HG02571 (cell line): Measurements from ENCODE around the gene APBA3.

Experiments used
- ATAC-seq: cut with Tn5 transposase; IDR thresholded peaks from one replicate; pipeline ENCODE4 v1.9.1; 2021; ENCODE audit warnings: mild to moderate bottlenecking, moderate library complexity; ENCODE audit not compliant: unreplicated experiment

APBA3 gene

DNA sequence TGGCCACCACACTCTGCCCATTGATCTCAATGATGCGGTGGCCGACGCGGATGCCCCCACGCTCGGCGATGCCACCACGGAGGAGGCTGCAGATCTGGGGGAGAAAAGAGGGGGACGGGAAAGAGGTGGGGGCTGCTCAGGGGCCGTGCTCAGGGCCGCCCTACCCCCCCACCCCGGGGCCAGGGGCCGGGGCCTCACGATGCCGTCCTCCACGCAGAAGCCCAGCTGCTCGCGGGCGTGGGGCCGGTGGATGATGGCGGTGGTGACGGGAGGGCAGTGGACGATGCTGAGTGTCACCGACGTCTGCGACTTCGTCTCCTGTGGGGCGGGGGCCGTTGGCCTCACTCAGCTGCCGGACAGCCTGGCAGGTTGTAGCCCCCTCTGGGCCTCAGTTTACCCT, 10.3 kb downstream of the APBA3 start:
- ATAC-seq, result no peak

DNA sequence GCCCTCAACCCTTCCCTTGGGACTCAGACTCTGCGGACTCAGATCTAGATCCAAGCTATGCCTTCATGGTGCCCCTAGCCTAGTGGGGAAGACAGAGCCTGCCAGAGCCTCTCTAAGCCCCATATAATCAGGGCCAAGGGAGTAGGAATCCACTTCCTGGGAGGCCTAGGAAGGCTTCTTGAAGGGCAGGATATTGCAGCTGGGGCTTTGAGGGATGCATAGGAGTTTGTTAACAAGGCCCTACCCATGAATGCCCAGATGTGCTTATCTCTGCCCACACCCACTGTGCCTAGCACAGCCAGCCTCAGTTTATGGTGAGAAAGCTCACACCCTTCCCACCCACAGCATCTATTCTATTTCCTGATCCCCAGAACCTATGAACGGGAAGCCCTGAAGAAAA, 11.3 kb downstream of the APBA3 start:
- ATAC-seq, result no peak

GRCh38 chr19:3748965-3749364, 12.5 kb downstream of the APBA3 start:
- no peak for ATAC-seq

GRCh38 chr19:3746371-3747056, 15.0 kb downstream of the APBA3 start:
- ATAC-seq, result no peak

DNA sequence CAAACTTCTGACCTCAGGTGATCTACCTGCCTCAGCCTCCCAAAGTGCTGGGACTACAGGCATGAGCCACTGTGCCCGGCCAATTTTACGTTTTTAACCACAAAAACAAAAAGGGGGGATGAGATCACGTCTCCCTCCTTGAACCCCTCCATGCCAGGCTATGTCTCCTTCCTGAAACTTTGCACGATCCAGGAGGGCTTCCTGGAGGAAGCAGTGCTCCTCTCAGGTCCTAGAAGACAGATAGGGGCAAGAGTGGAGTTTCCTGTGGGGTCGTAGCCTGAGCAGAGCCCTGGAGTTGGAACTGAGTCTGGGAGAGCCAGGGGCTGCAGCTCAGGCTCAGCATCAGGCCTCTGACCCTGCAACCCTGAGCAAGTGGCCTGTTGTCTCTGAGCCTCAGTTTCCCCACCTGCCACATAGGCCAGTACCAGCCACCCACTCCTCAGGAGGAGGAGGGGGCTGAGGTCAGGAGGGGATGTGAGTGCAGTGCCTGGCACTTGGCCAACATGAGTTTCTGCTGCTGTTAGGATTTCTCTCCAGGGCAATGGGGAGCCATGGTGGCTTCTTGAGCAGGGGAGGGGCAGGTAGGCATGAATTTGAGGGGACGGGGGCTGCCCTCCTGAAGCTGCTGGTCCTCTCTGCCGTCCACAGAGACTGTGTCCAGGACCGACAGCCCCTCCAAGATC, 16.0 kb downstream of the APBA3 start:
- ATAC-seq, result no peak

- no peak for ATAC-seq
These were observed 18.0 kb downstream of the APBA3 start for GRCh38 chr19:3743486-3743885.

- no peak for ATAC-seq
These were observed 21.1 kb downstream of the APBA3 start for GRCh38 chr19:3740431-3740830.

GRCh38 chr19:3738477-3739220, 22.8 kb downstream of the APBA3 start:
- no peak for ATAC-seq

DNA sequence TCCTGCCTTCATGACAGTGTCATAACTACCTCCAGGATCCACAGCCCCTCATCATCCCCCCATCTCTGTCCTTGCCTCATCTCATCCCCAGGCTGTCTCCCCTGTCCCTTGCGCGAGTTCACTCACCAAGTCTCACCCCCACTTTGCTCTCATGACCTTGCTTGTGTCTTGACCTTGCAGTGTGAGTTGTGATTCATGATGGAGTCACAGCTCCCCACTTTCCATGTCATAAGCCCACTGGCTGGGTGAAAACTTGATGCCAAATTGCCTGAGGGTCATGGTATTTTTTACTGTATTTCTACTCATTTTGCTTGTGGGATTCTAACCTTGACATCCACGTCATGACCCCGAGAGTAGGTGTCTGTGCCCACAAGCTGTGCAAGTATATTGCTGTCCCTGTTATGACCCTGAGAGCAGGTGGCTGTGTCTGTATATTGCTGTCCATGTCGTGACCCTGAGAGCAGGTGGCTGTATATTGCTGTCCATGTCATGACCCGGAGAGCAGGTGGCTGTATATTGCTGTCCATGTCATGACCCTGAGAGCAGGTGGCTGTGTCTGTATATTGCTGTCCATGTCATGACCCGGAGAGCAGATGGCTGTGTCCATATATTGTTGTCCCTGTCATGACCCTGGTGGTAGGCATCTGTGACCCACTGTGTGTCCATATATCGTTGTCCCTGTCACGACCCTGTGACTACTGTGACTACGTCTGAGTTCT, 23.8 kb downstream of the APBA3 start:
- no peak for ATAC-seq

GRCh38 chr19:3736106-3736724, 25.3 kb downstream of the APBA3 start:
- no peak for ATAC-seq

- ATAC-seq, result no peak
These were observed 27.2 kb downstream of the APBA3 start for GRCh38 chr19:3734310-3734600.

DNA sequence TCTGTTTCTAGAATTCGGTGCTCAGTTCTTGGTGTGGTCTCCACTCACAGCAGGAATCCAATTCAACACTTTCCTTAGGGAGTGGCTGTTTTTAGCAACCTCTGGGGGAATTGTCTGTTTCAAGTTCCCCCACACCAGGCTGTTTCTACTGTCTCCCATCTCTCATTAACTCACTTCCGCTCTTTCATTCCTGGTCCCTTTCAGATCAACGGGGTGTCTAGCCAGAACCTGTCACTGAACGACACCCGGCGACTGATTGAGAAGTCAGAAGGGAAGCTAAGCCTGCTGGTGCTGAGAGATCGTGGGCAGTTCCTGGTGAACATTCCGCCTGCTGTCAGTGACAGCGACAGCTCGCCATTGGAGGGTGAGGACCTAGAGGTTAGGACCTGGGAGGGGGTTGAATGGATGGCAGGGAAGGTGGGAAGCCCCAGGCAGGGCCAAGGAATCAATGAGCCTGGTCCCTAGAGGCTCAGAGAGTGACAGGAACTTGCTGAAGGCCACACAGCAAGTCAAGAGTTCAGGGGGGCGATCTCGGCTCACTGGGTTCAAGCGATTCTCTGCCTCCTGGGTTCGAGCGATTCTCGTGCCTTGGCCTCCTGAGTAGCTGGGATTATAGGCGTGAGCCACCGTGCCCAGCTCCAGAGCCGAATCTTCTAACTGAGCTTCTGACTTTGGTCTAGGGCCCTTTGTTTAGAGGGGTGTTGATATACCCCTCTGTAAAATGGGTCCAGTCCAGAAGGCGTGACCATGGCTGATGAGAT, 27.8 kb downstream of the APBA3 start:
- ATAC-seq, result no peak

DNA sequence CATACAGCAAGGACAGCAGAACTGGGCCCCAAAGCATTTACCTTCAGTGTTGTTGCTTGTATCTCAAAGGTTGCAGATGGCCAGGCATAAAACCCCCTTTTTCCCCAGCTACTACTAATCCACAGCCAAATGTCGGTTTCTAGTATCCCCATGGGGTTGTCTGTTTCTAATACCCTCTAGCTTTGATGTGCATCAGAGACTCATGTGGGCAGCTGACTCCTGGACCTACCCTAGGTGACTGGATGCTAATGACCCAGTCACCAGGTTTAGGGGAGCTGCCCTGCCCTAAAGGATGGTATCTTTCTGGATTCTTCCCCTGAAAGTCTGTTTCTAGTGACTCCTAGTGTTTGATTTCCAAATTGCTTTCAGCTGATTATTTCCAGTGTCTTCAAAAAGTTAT, 29.4 kb downstream of the APBA3 start:
- ATAC-seq, result no peak

DNA sequence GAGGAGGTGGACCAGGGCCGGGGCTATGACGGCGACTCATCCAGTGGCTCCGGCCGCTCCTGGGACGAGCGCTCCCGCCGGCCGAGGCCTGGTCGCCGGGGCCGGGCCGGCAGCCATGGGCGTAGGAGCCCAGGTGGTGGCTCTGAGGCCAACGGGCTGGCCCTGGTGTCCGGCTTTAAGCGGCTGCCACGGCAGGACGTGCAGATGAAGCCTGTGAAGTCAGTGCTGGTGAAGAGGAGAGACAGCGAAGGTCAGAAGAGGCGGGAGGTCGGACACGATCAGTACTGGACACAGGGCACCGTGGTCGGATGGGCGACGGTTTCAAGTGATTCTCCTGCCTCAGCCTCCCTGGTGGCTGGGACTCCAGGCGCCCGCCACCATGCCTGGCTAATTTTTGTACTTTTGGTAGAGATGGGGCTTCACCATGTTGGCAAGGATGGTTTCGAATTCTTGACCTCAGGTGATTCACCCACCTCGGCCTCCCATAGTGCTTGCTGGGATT, 31.0 kb downstream of the APBA3 start:
- ATAC-seq, result no peak

DNA sequence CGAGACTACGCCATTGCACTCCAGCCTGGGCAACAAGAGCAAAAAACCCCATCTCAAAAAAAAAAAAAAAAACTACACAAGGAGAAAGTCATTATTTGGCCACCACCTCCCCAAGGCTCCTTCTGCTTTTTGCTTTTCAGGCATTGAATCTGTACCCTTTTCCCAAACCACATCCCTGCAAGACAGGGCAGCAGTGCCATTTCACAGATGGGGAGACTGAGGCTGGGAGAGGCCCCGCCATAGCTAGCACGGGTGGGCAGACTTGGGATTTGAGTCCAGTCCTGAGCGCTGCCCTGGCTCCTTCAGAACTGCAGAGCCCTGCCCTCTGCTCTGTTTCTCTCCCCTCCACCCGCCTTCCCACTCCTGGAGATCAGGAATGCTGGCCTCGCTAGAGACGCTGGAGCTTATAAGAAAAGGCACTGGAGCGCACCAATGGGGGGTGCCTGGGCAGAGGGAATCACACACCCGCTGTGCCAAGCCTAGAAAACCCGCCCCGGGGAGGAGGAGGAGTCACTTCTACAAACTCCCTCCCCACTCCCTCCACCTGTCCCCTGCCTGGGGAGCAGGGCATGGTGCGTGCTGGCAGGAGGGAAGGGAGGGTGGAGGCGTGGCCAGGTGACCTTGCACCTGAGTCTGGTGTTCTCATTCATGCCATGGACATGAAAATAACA, 35.7 kb downstream of the APBA3 start:
- no peak for ATAC-seq

- no peak for ATAC-seq
These were observed 36.4 kb downstream of the APBA3 start for GRCh38 chr19:3725121-3725520.

DNA sequence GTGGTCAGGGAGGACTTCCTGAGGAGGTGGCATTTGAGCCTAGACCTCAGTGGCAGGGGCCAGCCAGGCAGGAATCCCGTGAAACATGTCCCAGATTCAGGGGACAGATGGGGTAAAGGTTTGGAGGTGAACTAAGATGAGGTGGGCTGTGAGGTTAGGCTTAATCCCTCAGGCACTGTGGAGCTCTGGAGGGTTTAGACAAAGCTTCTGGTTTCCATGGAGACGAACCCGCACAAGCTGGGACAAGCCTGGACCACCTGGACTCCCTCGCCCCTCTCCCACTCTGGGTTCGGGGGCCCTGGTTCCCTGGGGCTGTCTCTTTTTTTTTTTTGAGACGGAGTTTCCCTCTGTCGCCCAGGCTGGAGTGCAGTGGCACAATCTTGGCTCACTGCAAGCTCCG, 37.6 kb downstream of the APBA3 start:
- no peak for ATAC-seq

DNA sequence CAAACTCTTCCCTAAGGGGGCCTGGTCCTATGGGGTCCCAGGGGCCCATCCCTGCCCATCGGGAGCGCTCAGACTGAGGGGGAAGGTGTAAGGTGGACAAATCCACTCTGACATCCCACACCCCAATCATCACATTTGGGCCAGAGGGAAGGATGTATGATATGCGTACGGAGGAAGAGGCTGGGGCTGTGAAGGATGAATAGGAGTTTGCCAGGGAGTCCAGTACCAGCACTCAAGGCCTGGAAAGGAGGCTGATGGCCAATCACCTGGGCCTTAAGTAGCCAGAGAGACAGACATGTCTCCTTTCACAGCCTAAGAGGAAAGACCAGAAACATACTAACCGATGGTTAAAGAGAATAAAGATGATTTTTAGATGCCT, 38.4 kb downstream of the APBA3 start:
- no peak for ATAC-seq

- ATAC-seq, result no peak
These were observed 38.9 kb downstream of the APBA3 start for GRCh38 chr19:3722443-3723109.
